PFSK-1 (cell line): ENCODE measurements around the gene SLC25A44.

ENCODE experiments used
- FOXP2 ChIP-seq: optimal IDR thresholded peaks from 2 replicates; pipeline ENCODE3; 2011; ENCODE audit warnings: borderline replicate concordance, control low read depth, inconsistent platforms; ENCODE audit not compliant: insufficient read depth; ENCODE audit errors: extremely low read length, extremely low read depth
- POLR2AphosphoS5 ChIP-seq: IDR thresholded peaks from 2 replicates; pipeline ENCODE4 v1.6.1; 2012; ENCODE audit warnings: low read depth, mild to moderate bottlenecking, control low read depth, low read length, moderate library complexity
- SIN3A ChIP-seq: IDR thresholded peaks from 2 replicates; pipeline ENCODE4 v1.6.1; 2012; ENCODE audit warnings: mild to moderate bottlenecking, low read length, moderate library complexity, borderline replicate concordance; ENCODE audit not compliant: insufficient read depth
- TAF1 ChIP-seq: IDR thresholded peaks from 2 replicates; pipeline ENCODE4 v1.6.1; 2012; ENCODE audit warnings: low read length, control low read depth, borderline replicate concordance; ENCODE audit not compliant: insufficient read depth
- TF ChIP-seq, protein P1 (sequence below), 2 experiments: IDR thresholded peaks; 2 replicates each; pipeline versions ENCODE4 v1.6.1 to v1.8.0; 2011 to 2012; ENCODE audit warnings: low read depth in 2 of 2, low read length in 2 of 2, control low read depth in 1 of 2, inconsistent platforms in 1 of 2, mild to moderate bottlenecking in 1 of 2, moderate library complexity in 1 of 2; ENCODE audit not compliant: insufficient read depth in 1 of 2

SLC25A44 gene

DNA sequence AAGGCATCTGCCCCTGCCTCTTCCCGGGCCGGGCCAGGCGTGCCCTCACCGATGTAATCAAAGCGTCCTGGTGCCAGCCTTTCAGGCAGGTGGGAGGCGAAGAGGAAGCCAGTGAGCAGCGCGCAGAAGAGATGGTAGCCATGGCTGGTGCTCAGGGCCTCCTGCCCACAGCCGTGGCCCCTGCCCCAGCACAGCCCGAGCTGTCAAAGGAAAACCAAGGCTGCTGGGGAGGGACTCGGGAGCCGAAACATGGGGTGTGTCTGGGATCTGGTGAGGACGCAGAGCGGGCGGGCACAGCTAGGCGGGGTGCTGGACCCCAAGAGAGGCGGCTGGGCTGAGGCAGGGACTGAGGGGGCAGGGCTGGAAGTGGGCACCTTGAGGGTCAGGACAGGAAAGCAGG is 50.8 kb downstream of the SLC25A44 start:
- TF ChIP-seq FOXP2 (no peak), TAF1 (no peak), SIN3A (no peak), POLR2AphosphoS5 (no peak)
- TF ChIP-seq, protein P1, sequence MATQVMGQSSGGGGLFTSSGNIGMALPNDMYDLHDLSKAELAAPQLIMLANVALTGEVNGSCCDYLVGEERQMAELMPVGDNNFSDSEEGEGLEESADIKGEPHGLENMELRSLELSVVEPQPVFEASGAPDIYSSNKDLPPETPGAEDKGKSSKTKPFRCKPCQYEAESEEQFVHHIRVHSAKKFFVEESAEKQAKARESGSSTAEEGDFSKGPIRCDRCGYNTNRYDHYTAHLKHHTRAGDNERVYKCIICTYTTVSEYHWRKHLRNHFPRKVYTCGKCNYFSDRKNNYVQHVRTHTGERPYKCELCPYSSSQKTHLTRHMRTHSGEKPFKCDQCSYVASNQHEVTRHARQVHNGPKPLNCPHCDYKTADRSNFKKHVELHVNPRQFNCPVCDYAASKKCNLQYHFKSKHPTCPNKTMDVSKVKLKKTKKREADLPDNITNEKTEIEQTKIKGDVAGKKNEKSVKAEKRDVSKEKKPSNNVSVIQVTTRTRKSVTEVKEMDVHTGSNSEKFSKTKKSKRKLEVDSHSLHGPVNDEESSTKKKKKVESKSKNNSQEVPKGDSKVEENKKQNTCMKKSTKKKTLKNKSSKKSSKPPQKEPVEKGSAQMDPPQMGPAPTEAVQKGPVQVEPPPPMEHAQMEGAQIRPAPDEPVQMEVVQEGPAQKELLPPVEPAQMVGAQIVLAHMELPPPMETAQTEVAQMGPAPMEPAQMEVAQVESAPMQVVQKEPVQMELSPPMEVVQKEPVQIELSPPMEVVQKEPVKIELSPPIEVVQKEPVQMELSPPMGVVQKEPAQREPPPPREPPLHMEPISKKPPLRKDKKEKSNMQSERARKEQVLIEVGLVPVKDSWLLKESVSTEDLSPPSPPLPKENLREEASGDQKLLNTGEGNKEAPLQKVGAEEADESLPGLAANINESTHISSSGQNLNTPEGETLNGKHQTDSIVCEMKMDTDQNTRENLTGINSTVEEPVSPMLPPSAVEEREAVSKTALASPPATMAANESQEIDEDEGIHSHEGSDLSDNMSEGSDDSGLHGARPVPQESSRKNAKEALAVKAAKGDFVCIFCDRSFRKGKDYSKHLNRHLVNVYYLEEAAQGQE (IDR thresholded peaks at IDR 0.05; ENCODE audit: insufficient read depth in 1 of 2, low read depth in 2 of 2, low read length in 2 of 2) = no peak

DNA sequence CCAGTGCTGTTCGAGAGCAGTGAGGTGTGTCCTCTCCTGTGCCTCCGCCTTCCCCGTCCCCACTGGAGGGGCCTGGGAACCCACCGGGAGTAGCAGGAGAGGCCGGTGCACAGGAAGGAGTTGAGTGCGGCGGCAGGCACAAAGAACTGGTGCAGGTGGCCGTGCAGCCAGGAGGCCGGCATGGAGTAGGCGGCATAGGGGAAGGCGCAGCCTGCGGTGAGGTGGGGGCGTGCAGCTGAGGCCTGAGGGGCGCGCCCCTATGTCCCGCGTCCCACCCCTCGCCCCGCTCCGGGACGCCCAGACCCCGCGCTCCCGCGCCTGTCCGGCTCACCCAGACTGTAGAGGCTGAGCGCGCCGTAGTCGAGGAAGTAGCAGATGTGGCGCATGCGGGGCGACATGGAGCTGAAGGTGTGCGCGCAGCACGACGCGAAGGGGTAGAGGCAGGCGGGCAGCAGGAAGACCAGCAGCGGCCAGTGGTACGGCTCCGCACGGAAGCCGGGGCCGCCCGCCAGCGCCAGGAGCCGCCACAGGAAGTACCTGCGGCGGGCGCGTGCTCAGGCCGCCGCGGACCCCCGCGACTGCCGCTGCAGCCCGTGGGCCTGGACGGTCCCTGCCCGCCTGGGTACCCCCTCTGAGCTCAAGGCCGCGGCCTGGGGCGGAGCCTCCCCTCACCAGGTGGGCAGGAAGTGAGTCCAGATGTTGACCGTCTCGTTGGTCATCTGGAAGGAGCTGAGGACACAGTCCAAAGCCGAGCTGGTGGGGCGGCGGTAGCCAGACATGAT is 51.7 kb downstream of the SLC25A44 start:
- TF ChIP-seq TAF1 (no peak), SIN3A (no peak), FOXP2 (peak; percentile 9), POLR2AphosphoS5 (no peak)
- TF ChIP-seq, protein P1 (IDR thresholded peaks at IDR 0.05; ENCODE audit: insufficient read depth in 1 of 2, low read depth in 2 of 2, low read length in 2 of 2) = no peak

DNA sequence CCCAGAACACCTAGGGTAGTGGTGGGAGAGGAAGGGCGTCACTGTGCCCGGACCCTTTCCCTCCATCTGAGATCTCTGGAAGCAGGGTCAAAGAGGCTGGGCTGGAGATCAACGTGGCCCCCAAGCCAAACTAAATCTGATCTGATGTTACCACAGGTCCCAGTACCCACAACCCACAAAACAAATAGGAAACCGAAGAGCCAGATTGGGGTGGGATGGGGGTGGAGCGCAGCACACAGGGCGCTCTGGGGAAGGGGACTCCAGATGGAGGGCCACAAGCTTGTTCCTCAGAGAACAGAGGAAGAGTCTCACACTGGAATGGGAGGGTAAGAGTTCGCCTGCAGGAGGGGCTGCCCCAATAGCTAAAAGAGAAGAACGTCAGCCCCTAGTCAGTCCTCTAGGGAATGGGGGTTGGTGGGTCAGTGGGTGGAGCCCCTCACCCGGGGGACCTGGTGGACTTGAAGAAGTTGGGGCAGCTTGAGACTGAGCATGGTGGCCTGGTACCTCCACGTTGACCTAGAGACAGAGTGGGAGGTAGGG is 52.4 kb downstream of the SLC25A44 start:
- no peak for TF ChIP-seq FOXP2
- no peak for TF ChIP-seq SIN3A
- TF ChIP-seq, protein P1 (IDR thresholded peaks at IDR 0.05; ENCODE audit: insufficient read depth in 1 of 2, low read depth in 2 of 2, low read length in 2 of 2) = no peak
- no peak for TF ChIP-seq TAF1
- TF ChIP-seq POLR2AphosphoS5 = no peak

DNA sequence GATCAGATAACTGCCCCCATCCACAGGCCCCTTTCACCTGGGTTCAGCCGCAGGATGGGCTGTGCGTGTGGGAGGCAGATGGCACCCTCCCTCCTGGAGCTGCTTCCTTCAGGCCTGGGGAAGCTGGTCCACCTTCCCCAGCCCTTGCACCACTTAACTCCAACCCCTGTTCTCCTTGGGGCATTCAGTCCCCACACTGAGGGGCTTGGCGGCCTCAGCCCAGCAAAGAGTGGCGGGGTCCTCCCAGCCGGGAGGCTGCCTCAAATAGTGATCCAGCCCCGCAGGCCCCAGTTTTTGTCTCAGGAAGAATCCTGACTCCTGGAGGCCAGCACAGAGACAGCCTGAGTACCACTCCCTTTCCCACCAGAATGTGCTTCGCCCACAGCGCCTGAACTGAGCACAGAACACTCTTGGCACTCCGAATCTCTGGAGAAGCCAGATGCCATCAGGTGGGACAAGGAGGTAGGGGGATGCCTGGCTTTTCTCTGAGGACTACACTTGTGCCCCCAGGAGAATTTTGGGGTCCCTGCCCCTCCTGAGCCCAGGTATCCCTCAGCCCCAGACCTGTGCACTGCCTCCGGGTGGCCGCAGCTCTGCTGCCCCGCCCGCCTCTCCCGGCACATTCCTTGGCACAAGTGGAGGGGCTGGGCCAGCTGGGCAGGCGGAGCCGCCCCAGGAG is 53.0 kb downstream of the SLC25A44 start:
- TF ChIP-seq, protein P1 (IDR thresholded peaks at IDR 0.05; ENCODE audit: insufficient read depth in 1 of 2, low read depth in 2 of 2, low read length in 2 of 2) = no peak
- TF ChIP-seq POLR2AphosphoS5 (no peak; the same call in none of the 2 replicates), SIN3A (no peak), TAF1 (no peak), FOXP2 (no peak)
